Measurements from ENCODE around the gene VPS13D. TPM values are rescaled to one million over a fixed set of nuclear protein-coding genes. Genes with fewer than 3 reads are reported as not detected.

Gene VPS13D
- total RNA-seq, 2 donors from 2014 or later = 54.0 to 63.3 TPM

- Histone ChIP-seq H3K9me3 (no peaks in the 10 kb centered on the region), H3K4me3 (no peak overlapping the region), H3K36me3 (replicated peaks in 1 of 2; ENCODE audit: insufficient read depth in 1 of 2, low read depth in 2 of 2) (peaks cover 0 to 20% of the 10 kb centered on the region in 2 donors), H3K27me3 (no peaks in the 10 kb centered on the region), H3K27ac (no peak overlapping the region), H3K4me1 (no peaks in the 10 kb centered on the region)
- no peak for TF ChIP-seq CTCF (IDR thresholded peaks at IDR 0.05)
- ATAC-seq = no peak
- no peak for DNase-seq
- 81 to 91% methylated on average over 3 of the region's 3 CpGs for WGBS, 2 donors
- intact Hi-C loops (cut with DNase I) = no loop called here
Measured at GRCh38 chr1:12287869-12288268, 58.0 kb downstream of the VPS13D start.

- H3K36me3 ChIP-seq (replicated peaks in 1 of 2; ENCODE audit: insufficient read depth in 1 of 2, low read depth in 2 of 2) = peaks cover 0 to 18% of the 10 kb centered on the region in 2 donors
- no peaks in the 10 kb centered on the region for H3K4me1 ChIP-seq
- H3K9me3 ChIP-seq = no peaks in the 10 kb centered on the region
- TF ChIP-seq POLR2A (IDR thresholded peaks at IDR 0.05) = no peak
- TF ChIP-seq CTCF (IDR thresholded peaks at IDR 0.05) = no peak
- DNase-seq = no peak
- 91 to 97% methylated on average over 1 of the region's 1 CpG for WGBS, 2 donors
- intact Hi-C loops (cut with DNase I) = no loop called here
- no peak for ATAC-seq
- H3K27ac ChIP-seq = no peak overlapping the region
- no peaks in the 10 kb centered on the region for H3K27me3 ChIP-seq
- no peak overlapping the region for H3K4me3 ChIP-seq
Measured at GRCh38 chr1:12290828-12291227, 61.0 kb downstream of the VPS13D start.

- Histone ChIP-seq H3K36me3 (replicated peaks in 1 of 2; ENCODE audit: insufficient read depth in 1 of 2, low read depth in 2 of 2) (peaks cover 0 to 18% of the 10 kb centered on the region in 2 donors), H3K9me3 (no peaks in the 10 kb centered on the region), H3K27me3 (no peaks in the 10 kb centered on the region), H3K4me3 (no peak overlapping the region), H3K4me1 (no peaks in the 10 kb centered on the region), H3K27ac (no peak overlapping the region)
- DNase-seq (no peak), ATAC-seq (no peak)
- intact Hi-C loops (cut with DNase I) = no loop called here
- TF ChIP-seq CTCF (IDR thresholded peaks at IDR 0.05) (no peak), POLR2A (IDR thresholded peaks at IDR 0.05) (no peak)
- WGBS, 2 donors = 89 to 94% methylated on average over 11 of the region's 11 CpGs
Measured at GRCh38 chr1:12293416-12293815, 63.6 kb downstream of the VPS13D start.

- DNase-seq (no peak), ATAC-seq (no peak)
- Histone ChIP-seq H3K9me3 (no peaks in the 10 kb centered on the region), H3K27ac (no peak overlapping the region), H3K27me3 (no peaks in the 10 kb centered on the region), H3K4me1 (no peaks in the 10 kb centered on the region), H3K36me3 (replicated peaks in 1 of 2; ENCODE audit: insufficient read depth in 1 of 2, low read depth in 2 of 2) (peaks cover 0 to 16% of the 10 kb centered on the region in 2 donors), H3K4me3 (no peak overlapping the region)
- WGBS, 2 donors = 90% methylated on average over 3 of the region's 3 CpGs
- TF ChIP-seq CTCF (IDR thresholded peaks at IDR 0.05) (no peak), POLR2A (IDR thresholded peaks at IDR 0.05) (no peak)
- intact Hi-C loops (cut with DNase I) = no loop called here
Measured at GRCh38 chr1:12294076-12294475, 64.2 kb downstream of the VPS13D start.

GRCh38 chr1:12296016-12296415 is 66.2 kb downstream of the VPS13D start:
- Histone ChIP-seq H3K27me3 (no peaks in the 10 kb centered on the region), H3K4me1 (no peaks in the 10 kb centered on the region), H3K27ac (no peak overlapping the region), H3K4me3 (no peak overlapping the region), H3K36me3 (replicated peaks in 1 of 2; ENCODE audit: insufficient read depth in 1 of 2, low read depth in 2 of 2) (peaks cover 0 to 16% of the 10 kb centered on the region in 2 donors), H3K9me3 (no peaks in the 10 kb centered on the region)
- no peak for DNase-seq
- ATAC-seq = no peak
- intact Hi-C loops (cut with DNase I) = no loop called here
- TF ChIP-seq POLR2A (IDR thresholded peaks at IDR 0.05) (no peak), CTCF (IDR thresholded peaks at IDR 0.05) (no peak)
- WGBS, 2 donors = 72 to 81% methylated on average over 3 of the region's 3 CpGs

Measured in body of pancreas (tissue), 4 donors.